Raji (cell line): ENCODE results near the gene HOXB9.

Experiments used
- POLR2A ChIP-seq: IDR thresholded peaks from 2 replicates; pipeline ENCODE4 v1.6.1; 2011; ENCODE audit warnings: low read depth, low read length, control low read depth; ENCODE audit not compliant: insufficient read depth

The HOXB9 gene

GRCh38 chr17:48642843-48643696 is 16.9 kb upstream of the HOXB9 start:
- TF ChIP-seq POLR2A, result no peak

GRCh38 chr17:48642059-48642842 is 16.1 kb upstream of the HOXB9 start:
- TF ChIP-seq POLR2A, result no peak

- TF ChIP-seq POLR2A, result no peak
Observed at GRCh38 chr17:48641541-48642058, 15.4 kb upstream of the HOXB9 start.

GRCh38 chr17:48640858-48641180 is 14.7 kb upstream of the HOXB9 start:
- TF ChIP-seq POLR2A, result no peak

GRCh38 chr17:48639982-48640857 is 14.1 kb upstream of the HOXB9 start:
- TF ChIP-seq POLR2A, result no peak

GRCh38 chr17:48639136-48639535 is 13.0 kb upstream of the HOXB9 start:
- no peak for TF ChIP-seq POLR2A

- TF ChIP-seq POLR2A, result no peak
Observed at GRCh38 chr17:48637323-48638260, 11.4 kb upstream of the HOXB9 start.

- TF ChIP-seq POLR2A, result no peak
Observed at GRCh38 chr17:48636177-48637018, 10.2 kb upstream of the HOXB9 start.

- TF ChIP-seq POLR2A, result no peak
Observed at GRCh38 chr17:48634493-48635208, 8.5 kb upstream of the HOXB9 start.

GRCh38 chr17:48633266-48633677 is 7.1 kb upstream of the HOXB9 start:
- TF ChIP-seq POLR2A, result no peak

- no peak for TF ChIP-seq POLR2A
Observed at GRCh38 chr17:48632579-48633265, 6.6 kb upstream of the HOXB9 start.
